ENCODE data around the gene PFN3.

PFN3 gene

DNA sequence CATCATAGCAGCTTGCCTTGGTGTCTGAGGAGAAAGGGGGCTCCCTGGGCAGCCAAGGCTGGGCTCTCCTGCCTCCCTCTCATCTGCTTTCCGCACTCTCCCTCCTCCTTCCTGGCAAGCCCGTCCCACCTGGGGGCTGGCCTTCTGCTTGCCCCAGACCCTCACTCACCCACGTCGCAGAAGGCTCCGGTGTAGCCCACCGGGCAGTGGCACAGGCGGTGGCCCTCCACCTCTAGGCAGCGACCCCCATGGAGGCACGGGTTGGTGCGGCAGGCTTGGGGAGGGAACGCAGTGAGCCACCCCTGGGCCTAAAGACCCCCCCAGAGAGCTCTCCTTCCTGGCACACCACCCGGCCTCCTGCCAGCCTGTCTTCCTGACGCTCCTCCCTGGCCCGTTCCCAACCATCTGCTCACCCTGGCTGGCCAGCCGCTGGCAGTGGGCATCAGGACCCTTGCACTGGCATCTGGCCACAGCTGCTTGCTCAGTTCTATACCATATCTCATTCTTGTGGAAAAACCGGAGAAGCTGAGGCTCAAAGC, 4.2 kb upstream of the PFN3 start:
- peak overlapping the region; percentile 1 for H2AFZ ChIP-seq (ENCODE audit: insufficient read depth, low read length, poor library complexity)
- no peak overlapping the region for H2BK5ac ChIP-seq (ENCODE audit: low read depth, low read length, poor library complexity)
- no peak overlapping the region for H2BK120ac ChIP-seq (ENCODE audit: insufficient read depth, low read length, poor library complexity)
- no peak overlapping the region for H4K91ac ChIP-seq (ENCODE audit: low read depth, low read length)
- no peaks in the 10 kb centered on the region for H3K36me3 ChIP-seq (ENCODE audit: control insufficient read depth in 1 of 2, insufficient read depth in 2 of 2, low read length in 2 of 2)
- no peak overlapping the region for H3K14ac ChIP-seq (ENCODE audit: low read length)
- peaks cover 28% of the 10 kb centered on the region for H3K27me3 ChIP-seq (ENCODE audit: insufficient read depth, low read length)
- H2BK12ac ChIP-seq (ENCODE audit: low read length), result no peak overlapping the region
- H3K4me3 ChIP-seq (ENCODE audit: low read depth, low read length), result peak overlapping the region; percentile 64
- peaks cover 2% of the 10 kb centered on the region for H3K79me1 ChIP-seq (ENCODE audit: low read length)
- no peak overlapping the region for H4K12ac ChIP-seq (ENCODE audit: low read depth, low read length)
- H3K79me2 ChIP-seq (ENCODE audit: control insufficient read depth, insufficient read depth, low read length, poor library complexity), result no peaks in the 10 kb centered on the region
- no peak overlapping the region for H3K4ac ChIP-seq (ENCODE audit: low read depth, low read length)
- peak overlapping the region; percentile 25 for H4K8ac ChIP-seq (ENCODE audit: low read depth, low read length)
- DNase-seq, result no peak
- peak overlapping the region; percentile 97 for H3K4me2 ChIP-seq (ENCODE audit: low read length)
- H3K27ac ChIP-seq (ENCODE audit: low read depth, low read length), result no peak overlapping the region
- no CpG with 5 or more reads among the region's 16 CpGs for WGBS (ENCODE audit: extremely low coverage, insufficient coverage, insufficient read length)
- H2AK5ac ChIP-seq (ENCODE audit: low read length), result no peak overlapping the region
- H3K9ac ChIP-seq (ENCODE audit: low read length), result no peak overlapping the region
- H3K18ac ChIP-seq (ENCODE audit: low read length), result no peak overlapping the region
- H3K9me3 ChIP-seq (ENCODE audit: insufficient read depth, low read depth, low read length), result peaks cover 1% of the 10 kb centered on the region
- H3K23ac ChIP-seq (ENCODE audit: low read length), result no peak overlapping the region
- peaks cover 14 to 23% of the 10 kb centered on the region in 2 experiments for H3K4me1 ChIP-seq (ENCODE audit: control insufficient read depth in 1 of 2, insufficient read depth in 2 of 2, low read length in 2 of 2)

DNA sequence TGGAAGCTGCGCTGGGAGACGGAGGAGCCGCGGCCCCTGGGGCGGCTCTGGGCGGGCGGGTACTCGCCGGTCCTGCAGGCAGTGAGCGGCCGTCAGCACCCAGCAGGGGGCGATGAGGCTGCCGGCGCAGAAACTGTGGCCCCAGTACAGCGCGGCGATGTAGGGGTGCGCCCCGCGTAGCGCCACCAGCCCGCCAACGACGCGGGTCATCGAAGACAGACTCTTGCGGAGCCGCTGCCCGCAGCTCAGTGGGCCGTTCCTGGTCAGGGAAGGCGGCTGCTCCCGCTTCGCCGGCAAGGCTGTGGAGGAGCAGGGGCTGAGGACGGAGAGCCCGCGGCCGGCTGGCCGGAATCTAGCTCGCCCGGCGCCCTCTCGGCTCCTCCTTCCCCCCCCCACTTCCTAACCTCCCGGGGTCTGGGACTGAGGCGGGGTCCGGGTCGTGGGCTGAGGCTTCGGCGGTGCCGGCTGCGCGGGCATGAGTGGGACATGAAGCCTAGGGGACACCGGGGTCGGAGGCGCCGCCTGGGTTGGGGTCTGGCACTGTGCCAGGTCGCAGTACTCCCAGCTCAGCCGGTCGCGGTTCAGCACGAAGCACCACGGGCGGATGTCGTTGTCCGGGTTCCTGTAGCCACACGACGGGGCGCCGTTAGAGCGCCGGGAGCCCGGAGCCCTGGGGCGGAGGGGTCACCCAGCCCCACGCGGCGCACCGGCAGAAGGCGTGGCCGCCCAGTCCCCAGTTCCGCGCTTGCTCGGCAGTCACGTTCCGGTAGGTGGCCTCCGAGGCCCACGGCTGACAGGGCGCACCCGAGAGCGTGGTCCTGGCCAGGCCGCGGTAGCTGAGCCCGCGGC, 3.6 kb upstream of the PFN3 start:
- Histone ChIP-seq H3K23ac (ENCODE audit: low read length) (no peak overlapping the region), H2BK120ac (ENCODE audit: insufficient read depth, low read length, poor library complexity) (no peak overlapping the region), H2BK5ac (ENCODE audit: low read depth, low read length, poor library complexity) (no peak overlapping the region), H3K4me1 (ENCODE audit: control insufficient read depth in 1 of 2, insufficient read depth in 2 of 2, low read length in 2 of 2) (peaks cover 14 to 23% of the 10 kb centered on the region in 2 experiments), H3K4ac (ENCODE audit: low read depth, low read length) (no peak overlapping the region), H4K91ac (ENCODE audit: low read depth, low read length) (no peak overlapping the region), H3K27ac (ENCODE audit: low read depth, low read length) (no peak overlapping the region), H4K12ac (ENCODE audit: low read depth, low read length) (peak overlapping the region; percentile 26), H2BK12ac (ENCODE audit: low read length) (no peak overlapping the region), H3K79me1 (ENCODE audit: low read length) (peaks cover 2% of the 10 kb centered on the region), H3K18ac (ENCODE audit: low read length) (no peak overlapping the region), H3K79me2 (ENCODE audit: control insufficient read depth, insufficient read depth, low read length, poor library complexity) (no peaks in the 10 kb centered on the region), H3K4me3 (ENCODE audit: low read depth, low read length) (peak overlapping the region; percentile 64), H2AK5ac (ENCODE audit: low read length) (no peak overlapping the region), H4K8ac (ENCODE audit: low read depth, low read length) (peak overlapping the region; percentile 25), H3K36me3 (ENCODE audit: control insufficient read depth in 1 of 2, insufficient read depth in 2 of 2, low read length in 2 of 2) (no peaks in the 10 kb centered on the region), H3K27me3 (ENCODE audit: insufficient read depth, low read length) (peaks cover 28% of the 10 kb centered on the region), H3K9ac (ENCODE audit: low read length) (no peak overlapping the region), H3K4me2 (ENCODE audit: low read length) (peak overlapping the region; percentile 97), H3K9me3 (ENCODE audit: insufficient read depth, low read depth, low read length) (peaks cover 1% of the 10 kb centered on the region), H3K14ac (ENCODE audit: low read length) (peak overlapping the region; percentile 26), H2AFZ (ENCODE audit: insufficient read depth, low read length, poor library complexity) (peak overlapping the region; percentile 74)
- peak; percentile 78 to 83 for DNase-seq
- no CpG with 5 or more reads among the region's 93 CpGs for WGBS (ENCODE audit: extremely low coverage, insufficient coverage, insufficient read length)

DNA sequence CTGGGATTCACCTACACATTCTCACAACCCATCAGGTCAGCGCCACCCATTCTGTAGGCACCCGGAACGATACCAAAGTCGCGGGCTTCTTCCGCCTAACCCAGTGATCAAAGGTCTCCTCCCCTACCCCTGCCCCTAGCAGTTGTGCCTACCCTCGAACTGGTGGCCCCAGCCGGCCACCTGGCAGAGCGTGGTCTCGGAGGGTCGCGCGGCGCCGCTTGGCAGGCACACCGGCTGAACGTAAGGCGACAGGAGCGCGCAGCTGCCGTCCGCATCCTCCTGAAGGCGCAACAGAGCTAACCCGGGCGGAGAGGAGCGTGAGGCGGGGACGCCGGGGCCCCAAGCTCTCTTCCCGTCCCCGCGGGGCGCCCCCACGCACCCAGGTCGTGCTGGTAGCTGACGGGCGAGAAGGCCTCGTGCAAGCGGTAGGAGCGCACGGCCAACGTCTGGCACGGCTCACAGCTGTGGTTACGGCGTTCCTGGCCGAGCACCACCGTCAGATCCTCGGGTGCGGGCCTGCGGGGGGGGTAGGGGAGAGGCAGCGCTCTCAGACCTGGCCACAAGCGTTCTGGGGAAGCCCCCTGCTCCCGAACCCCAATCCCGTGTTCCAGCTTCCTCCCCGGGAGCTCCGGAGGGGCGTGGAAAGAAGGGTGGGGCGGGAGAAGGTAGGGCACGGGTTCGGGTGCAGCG, 2.8 kb upstream of the PFN3 start:
- WGBS (ENCODE audit: extremely low coverage, insufficient coverage, insufficient read length), result no CpG with 5 or more reads among the region's 61 CpGs
- peak overlapping the region; percentile 54 for H3K4me3 ChIP-seq (ENCODE audit: low read depth, low read length)
- H3K4me1 ChIP-seq (ENCODE audit: control insufficient read depth in 1 of 2, insufficient read depth in 2 of 2, low read length in 2 of 2), result peaks cover 14 to 23% of the 10 kb centered on the region in 2 experiments
- no peaks in the 10 kb centered on the region for H3K36me3 ChIP-seq (ENCODE audit: control insufficient read depth in 1 of 2, insufficient read depth in 2 of 2, low read length in 2 of 2)
- H3K79me1 ChIP-seq (ENCODE audit: low read length), result peaks cover 2% of the 10 kb centered on the region
- H3K14ac ChIP-seq (ENCODE audit: low read length), result no peak overlapping the region
- no peak overlapping the region for H2BK120ac ChIP-seq (ENCODE audit: insufficient read depth, low read length, poor library complexity)
- H3K4ac ChIP-seq (ENCODE audit: low read depth, low read length), result no peak overlapping the region
- peak overlapping the region; percentile 3 for H4K8ac ChIP-seq (ENCODE audit: low read depth, low read length)
- no peaks in the 10 kb centered on the region for H3K79me2 ChIP-seq (ENCODE audit: control insufficient read depth, insufficient read depth, low read length, poor library complexity)
- H3K18ac ChIP-seq (ENCODE audit: low read length), result no peak overlapping the region
- H2AK5ac ChIP-seq (ENCODE audit: low read length), result no peak overlapping the region
- peak; percentile 24 to 43 for DNase-seq
- H3K23ac ChIP-seq (ENCODE audit: low read length), result no peak overlapping the region
- H3K4me2 ChIP-seq (ENCODE audit: low read length), result peak overlapping the region; percentile 97
- no peak overlapping the region for H2BK12ac ChIP-seq (ENCODE audit: low read length)
- H4K12ac ChIP-seq (ENCODE audit: low read depth, low read length), result no peak overlapping the region
- no peak overlapping the region for H2BK5ac ChIP-seq (ENCODE audit: low read depth, low read length, poor library complexity)
- H3K9me3 ChIP-seq (ENCODE audit: insufficient read depth, low read depth, low read length), result peaks cover 1% of the 10 kb centered on the region
- H4K91ac ChIP-seq (ENCODE audit: low read depth, low read length), result no peak overlapping the region
- H2AFZ ChIP-seq (ENCODE audit: insufficient read depth, low read length, poor library complexity), result peak overlapping the region; percentile 74
- no peak overlapping the region for H3K27ac ChIP-seq (ENCODE audit: low read depth, low read length)
- no peak overlapping the region for H3K9ac ChIP-seq (ENCODE audit: low read length)
- H3K27me3 ChIP-seq (ENCODE audit: insufficient read depth, low read length), result peaks cover 28% of the 10 kb centered on the region

DNA sequence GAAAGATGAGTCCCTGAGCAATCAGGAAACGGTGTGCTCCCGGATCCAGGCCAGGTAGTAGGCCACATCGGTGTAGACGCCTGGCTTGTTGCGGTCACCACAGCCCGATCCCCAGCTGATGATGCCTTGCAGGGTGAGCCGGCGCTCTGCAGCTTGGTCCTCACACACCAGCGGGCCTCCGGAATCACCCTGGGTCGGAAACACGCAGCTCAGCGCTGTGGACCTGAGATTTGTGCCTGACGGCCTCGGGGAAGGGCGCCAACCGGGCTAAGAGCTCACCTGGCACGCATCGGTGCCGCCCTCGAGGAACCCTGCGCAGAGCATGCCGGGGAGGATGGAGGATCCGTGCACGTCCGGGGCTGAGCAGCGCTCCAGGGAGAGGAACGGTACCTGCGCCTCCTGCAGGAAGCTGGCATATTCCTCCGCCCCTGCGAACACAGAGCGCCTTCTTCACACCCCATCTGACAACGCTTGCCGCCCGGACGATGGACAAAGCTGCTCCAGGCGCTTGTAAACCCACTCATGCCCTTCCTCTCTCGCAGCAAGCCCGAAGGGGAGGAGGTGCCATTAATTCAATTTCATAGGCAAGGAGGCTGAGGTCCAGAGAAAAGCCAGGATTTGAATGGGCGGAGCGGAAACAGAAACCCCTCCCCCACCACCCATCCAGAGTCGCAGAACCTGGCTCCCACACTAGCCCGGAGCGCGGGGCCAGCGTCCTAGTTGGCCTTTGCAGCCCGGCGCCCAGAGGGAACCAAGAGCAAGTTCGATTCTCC, 2.0 kb upstream of the PFN3 start:
- WGBS (ENCODE audit: extremely low coverage, insufficient coverage, insufficient read length), result no CpG with 5 or more reads among the region's 49 CpGs

More for the DNA sequence above, 2.0 kb upstream of the PFN3 start:
- Histone ChIP-seq H2BK12ac (ENCODE audit: low read length) (no peak overlapping the region), H3K27me3 (ENCODE audit: insufficient read depth, low read length) (peaks cover 28% of the 10 kb centered on the region), H3K9ac (ENCODE audit: low read length) (no peak overlapping the region), H3K36me3 (ENCODE audit: control insufficient read depth in 1 of 2, insufficient read depth in 2 of 2, low read length in 2 of 2) (no peaks in the 10 kb centered on the region), H2AK5ac (ENCODE audit: low read length) (no peak overlapping the region), H3K4me2 (ENCODE audit: low read length) (peak overlapping the region; percentile 97), H4K12ac (ENCODE audit: low read depth, low read length) (peak overlapping the region; percentile 9), H3K79me1 (ENCODE audit: low read length) (peaks cover 2% of the 10 kb centered on the region), H4K8ac (ENCODE audit: low read depth, low read length) (peak overlapping the region; percentile 89), H3K4me1 (ENCODE audit: control insufficient read depth in 1 of 2, insufficient read depth in 2 of 2, low read length in 2 of 2) (peaks cover 14 to 23% of the 10 kb centered on the region in 2 experiments), H3K4me3 (ENCODE audit: low read depth, low read length) (no peak overlapping the region), H2AFZ (ENCODE audit: insufficient read depth, low read length, poor library complexity) (peak overlapping the region; percentile 72), H3K18ac (ENCODE audit: low read length) (no peak overlapping the region), H3K79me2 (ENCODE audit: control insufficient read depth, insufficient read depth, low read length, poor library complexity) (no peaks in the 10 kb centered on the region), H4K91ac (ENCODE audit: low read depth, low read length) (no peak overlapping the region), H3K4ac (ENCODE audit: low read depth, low read length) (no peak overlapping the region), H2BK120ac (ENCODE audit: insufficient read depth, low read length, poor library complexity) (no peak overlapping the region), H3K27ac (ENCODE audit: low read depth, low read length) (no peak overlapping the region), H3K23ac (ENCODE audit: low read length) (no peak overlapping the region), H3K9me3 (ENCODE audit: insufficient read depth, low read depth, low read length) (no peaks in the 10 kb centered on the region), H2BK5ac (ENCODE audit: low read depth, low read length, poor library complexity) (no peak overlapping the region), H3K14ac (ENCODE audit: low read length) (no peak overlapping the region)
- peak; percentile 79 to 85 for DNase-seq
